Peyer's patch (tissue), 4 donors: ENCODE results near the gene SLC6A11. TPM values are rescaled to one million over a fixed set of nuclear protein-coding genes. Genes with fewer than 3 reads are reported as not detected.
A peak's percentile ranks its signal among the peaks of the same experiment; 100 is the strongest.

ENCODE experiments used
- DNase-seq, 3 donors: peaks; one replicate each; pipeline ENCODE4 v3.0.0-alpha.2; 2017 to 2019
- H3K27ac ChIP-seq, 4 donors: fragments of 200-600 bp; sonication (generic); one replicate each; pipeline ENCODE4 v1.5.1; 2016 to 2019
- H3K27me3 ChIP-seq, 2 donors: fragments of 200-600 bp; sonication (generic); one replicate each; pipeline ENCODE4 v1.5.1; 2019
- H3K36me3 ChIP-seq, 3 donors: fragments of 200-600 bp; sonication (generic); one replicate each; pipeline ENCODE4 v1.5.1; 2016 to 2019
- H3K4me1 ChIP-seq, 4 donors: fragments of 200-600 bp; sonication (generic); one replicate each; pipeline ENCODE4 v1.5.1; 2016 to 2019
- H3K4me3 ChIP-seq, 4 donors: fragments of 200-600 bp; sonication (generic); 1 replicate in 3 of 4; 2 replicates in 1 of 4; pipeline ENCODE4 v1.5.1; 2016 to 2019; ENCODE audit warnings: mild to moderate bottlenecking in 1 of 4
- H3K9me3 ChIP-seq, 4 donors: fragments of 200-600 bp; sonication (generic); one replicate each; pipeline ENCODE4 v1.5.1; 2016 to 2019; ENCODE audit warnings: mild to moderate bottlenecking in 1 of 4
- POLR2A ChIP-seq, 2 donors: fragments of 450-650 bp; IDR thresholded peaks; one replicate each; pipeline ENCODE4 v1.5.1; 2017; ENCODE audit warnings: antibody characterized with exemption in 2 of 2, mild to moderate bottlenecking in 2 of 2, moderate library complexity in 2 of 2
- total RNA-seq, 4 donors: library from RNA; depleted of rRNA; stranded (reverse); fragments of >200 nt; gene quantifications; one replicate each; pipeline ENCODE4 v1.1.0, GENCODE V29; 2016
- TF ChIP-seq, protein P1 (sequence below), 6 experiments: fragments of 450-650 bp in 4 of 6; fragments of 200-600 bp in 2 of 6; sonication (generic) in 1 of 6; IDR thresholded peaks; one replicate each; pipeline ENCODE4 v1.5.1; 2017 to 2019; ENCODE audit warnings: antibody characterized with exemption in 6 of 6, mild to moderate bottlenecking in 3 of 6, moderate library complexity in 1 of 6

Gene SLC6A11
- total RNA-seq, 4 donors from 2014 or later, result not detected

DNA sequence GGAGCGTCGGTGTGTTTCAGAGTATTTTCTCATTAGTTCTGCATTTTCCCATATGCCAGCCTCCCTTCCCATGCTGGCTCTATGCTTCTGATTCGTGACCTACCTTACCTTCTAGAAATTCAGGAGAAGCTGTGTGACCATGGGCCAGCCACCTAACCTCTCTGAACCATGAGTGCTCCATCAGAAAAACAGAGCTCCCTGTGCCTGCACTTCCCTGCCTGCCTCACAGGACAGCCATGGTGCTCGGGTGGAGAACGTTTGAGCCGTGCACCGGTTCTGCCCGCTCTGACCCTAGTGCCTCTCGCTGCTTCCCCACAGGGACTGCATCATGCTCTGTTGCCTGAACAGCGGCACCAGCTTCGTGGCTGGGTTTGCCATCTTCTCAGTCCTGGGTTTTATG is 102.0 kb downstream of the SLC6A11 start:
- Histone ChIP-seq H3K4me1 (no peaks in the 10 kb centered on the region), H3K4me3 (no peak overlapping the region), H3K27me3 (no peaks in the 10 kb centered on the region), H3K9me3 (no peaks in the 10 kb centered on the region), H3K36me3 (no peaks in the 10 kb centered on the region), H3K27ac (no peak overlapping the region)
- DNase-seq, result peak in 1 of 3 donors; percentile 24
- TF ChIP-seq POLR2A (IDR thresholded peaks at IDR 0.05), result no peak
- TF ChIP-seq, protein P1, sequence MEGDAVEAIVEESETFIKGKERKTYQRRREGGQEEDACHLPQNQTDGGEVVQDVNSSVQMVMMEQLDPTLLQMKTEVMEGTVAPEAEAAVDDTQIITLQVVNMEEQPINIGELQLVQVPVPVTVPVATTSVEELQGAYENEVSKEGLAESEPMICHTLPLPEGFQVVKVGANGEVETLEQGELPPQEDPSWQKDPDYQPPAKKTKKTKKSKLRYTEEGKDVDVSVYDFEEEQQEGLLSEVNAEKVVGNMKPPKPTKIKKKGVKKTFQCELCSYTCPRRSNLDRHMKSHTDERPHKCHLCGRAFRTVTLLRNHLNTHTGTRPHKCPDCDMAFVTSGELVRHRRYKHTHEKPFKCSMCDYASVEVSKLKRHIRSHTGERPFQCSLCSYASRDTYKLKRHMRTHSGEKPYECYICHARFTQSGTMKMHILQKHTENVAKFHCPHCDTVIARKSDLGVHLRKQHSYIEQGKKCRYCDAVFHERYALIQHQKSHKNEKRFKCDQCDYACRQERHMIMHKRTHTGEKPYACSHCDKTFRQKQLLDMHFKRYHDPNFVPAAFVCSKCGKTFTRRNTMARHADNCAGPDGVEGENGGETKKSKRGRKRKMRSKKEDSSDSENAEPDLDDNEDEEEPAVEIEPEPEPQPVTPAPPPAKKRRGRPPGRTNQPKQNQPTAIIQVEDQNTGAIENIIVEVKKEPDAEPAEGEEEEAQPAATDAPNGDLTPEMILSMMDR (IDR thresholded peaks at IDR 0.05), result no peak

GRCh38 chr3:10919636-10920035 is 103.6 kb downstream of the SLC6A11 start:
- no peak for DNase-seq
- H3K4me3 ChIP-seq, result no peak overlapping the region
- H3K27me3 ChIP-seq, result no peaks in the 10 kb centered on the region
- no peak for TF ChIP-seq POLR2A (IDR thresholded peaks at IDR 0.05)
- TF ChIP-seq, protein P1 (IDR thresholded peaks at IDR 0.05), result no peak
- no peaks in the 10 kb centered on the region for H3K4me1 ChIP-seq
- no peaks in the 10 kb centered on the region for H3K36me3 ChIP-seq
- no peak overlapping the region for H3K27ac ChIP-seq
- H3K9me3 ChIP-seq, result no peaks in the 10 kb centered on the region

DNA sequence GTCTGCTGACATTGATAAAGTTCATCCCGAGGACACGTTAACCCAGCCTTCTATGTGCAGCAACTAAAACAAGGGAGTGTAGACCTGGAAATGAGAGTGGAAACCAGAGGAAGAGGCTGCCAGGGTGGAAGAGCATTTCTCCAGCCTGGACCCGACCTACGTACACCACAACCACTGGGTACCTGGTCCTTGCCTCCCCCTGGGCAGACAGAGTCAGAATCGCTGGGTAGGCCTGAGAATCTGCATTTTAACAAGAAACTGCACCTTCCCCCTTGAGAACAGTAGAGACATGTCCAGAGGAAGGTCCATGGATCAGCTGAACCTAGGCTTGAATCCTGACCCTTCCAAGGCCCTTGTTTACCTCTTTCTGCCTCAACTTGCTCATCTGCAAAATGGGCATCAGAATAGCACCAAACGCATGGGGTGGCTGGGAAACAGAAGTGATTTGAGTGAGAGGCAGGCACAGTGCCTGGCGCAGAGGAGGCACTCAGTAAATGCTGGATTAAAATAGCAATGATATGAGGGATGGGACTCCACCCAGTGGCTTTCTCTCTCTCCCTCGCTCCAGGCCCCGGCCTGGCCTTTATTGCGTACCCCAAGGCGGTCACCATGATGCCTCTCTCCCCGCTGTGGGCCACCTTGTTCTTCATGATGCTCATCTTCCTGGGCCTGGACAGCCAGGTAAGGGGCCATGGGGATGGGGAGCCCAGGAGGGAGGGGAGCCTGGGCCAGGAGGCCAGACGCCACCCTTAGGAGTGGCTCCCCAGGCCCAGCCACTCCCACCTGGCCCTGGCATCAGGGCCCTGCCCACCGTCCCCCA is 109.6 kb downstream of the SLC6A11 start:
- no peak overlapping the region for H3K4me3 ChIP-seq
- no peaks in the 10 kb centered on the region for H3K27me3 ChIP-seq
- TF ChIP-seq, protein P1 (IDR thresholded peaks at IDR 0.05), result no peak
- TF ChIP-seq POLR2A (IDR thresholded peaks at IDR 0.05), result no peak
- no peaks in the 10 kb centered on the region for H3K9me3 ChIP-seq
- no peaks in the 10 kb centered on the region for H3K36me3 ChIP-seq
- no peak overlapping the region for H3K27ac ChIP-seq
- H3K4me1 ChIP-seq, result no peaks in the 10 kb centered on the region
- no peak for DNase-seq

GRCh38 chr3:10926256-10926810 is 110.3 kb downstream of the SLC6A11 start:
- Histone ChIP-seq H3K27me3 (no peaks in the 10 kb centered on the region), H3K4me3 (no peak overlapping the region), H3K4me1 (no peaks in the 10 kb centered on the region), H3K9me3 (no peaks in the 10 kb centered on the region), H3K36me3 (no peaks in the 10 kb centered on the region), H3K27ac (no peak overlapping the region)
- DNase-seq, result no peak
- TF ChIP-seq POLR2A (IDR thresholded peaks at IDR 0.05), result no peak
- TF ChIP-seq, protein P1 (IDR thresholded peaks at IDR 0.05), result no peak

DNA sequence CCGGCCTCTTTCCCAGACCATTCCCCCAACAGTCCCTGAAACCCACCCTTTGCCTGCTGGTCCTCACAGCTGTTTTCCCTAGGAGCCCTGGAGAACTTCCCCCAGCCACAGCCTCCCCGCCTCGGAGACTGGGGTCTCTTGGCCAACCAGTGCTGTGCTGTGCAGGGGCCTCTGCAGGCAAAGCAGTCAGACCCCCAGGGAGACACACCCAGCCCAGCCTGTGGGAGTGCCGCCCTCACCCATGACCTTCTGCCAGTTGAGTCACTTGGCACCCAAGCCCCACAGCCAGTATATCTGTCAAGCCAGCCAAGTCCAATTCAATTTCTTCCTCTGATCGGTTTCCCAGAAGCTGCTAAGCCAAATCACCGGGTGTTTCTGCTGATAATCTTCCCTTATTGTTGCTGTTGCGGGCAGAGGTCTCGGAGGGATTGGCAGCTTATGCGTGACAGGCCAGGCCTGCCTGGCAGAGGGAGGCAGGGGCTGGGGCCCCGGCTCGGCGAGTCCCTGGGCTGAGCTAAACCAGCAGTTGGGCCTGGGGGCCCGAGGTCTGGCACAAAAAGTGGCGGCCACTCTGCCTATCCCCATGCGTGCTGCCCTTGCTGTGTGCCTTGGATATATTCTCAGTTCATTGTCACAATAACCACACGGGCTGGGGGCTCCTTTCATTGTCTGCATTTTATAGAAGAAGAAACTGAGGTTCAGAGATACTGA is 110.9 kb downstream of the SLC6A11 start:
- Histone ChIP-seq H3K27ac (no peak overlapping the region), H3K27me3 (no peaks in the 10 kb centered on the region), H3K9me3 (no peaks in the 10 kb centered on the region), H3K36me3 (no peaks in the 10 kb centered on the region), H3K4me3 (no peak overlapping the region), H3K4me1 (no peaks in the 10 kb centered on the region)
- TF ChIP-seq, protein P1 (IDR thresholded peaks at IDR 0.05), result no peak
- TF ChIP-seq POLR2A (IDR thresholded peaks at IDR 0.05), result no peak
- no peak for DNase-seq
